Osteocyte (in vitro differentiated cells): ENCODE measurements around the gene C19orf12. TPM values are rescaled to one million over a fixed set of nuclear protein-coding genes. Genes with fewer than 3 reads are reported as not detected.

Source experiments
- DNase-seq: peaks from one replicate; pipeline ENCODE4 v3.0.0; 2021; ENCODE audit warnings: mixed read lengths; ENCODE audit not compliant: unreplicated experiment; ENCODE audit errors: extremely low spot score
- H3K27ac Mint-ChIP-seq: one replicate; pipeline ENCODE4 v1.8.0; 2021; ENCODE audit warnings: mild to moderate bottlenecking, mixed read lengths; ENCODE audit not compliant: unreplicated experiment
- H3K27me3 Mint-ChIP-seq: one replicate; pipeline ENCODE4 v1.8.0; 2021; ENCODE audit warnings: mixed read lengths; ENCODE audit not compliant: unreplicated experiment
- H3K36me3 Mint-ChIP-seq: one replicate; pipeline ENCODE4 v1.8.0; 2021; ENCODE audit warnings: mixed read lengths; ENCODE audit not compliant: unreplicated experiment
- H3K4me1 Mint-ChIP-seq: one replicate; pipeline ENCODE4 v1.8.0; 2021; ENCODE audit warnings: mixed read lengths; ENCODE audit not compliant: unreplicated experiment
- H3K4me3 Mint-ChIP-seq: one replicate; pipeline ENCODE4 v1.8.0; 2021; ENCODE audit warnings: mild to moderate bottlenecking, moderate library complexity, mixed read lengths; ENCODE audit not compliant: unreplicated experiment
- H3K9me3 Mint-ChIP-seq: one replicate; pipeline ENCODE4 v1.8.0; 2021; ENCODE audit warnings: mixed read lengths; ENCODE audit not compliant: unreplicated experiment
- CTCF ChIP-seq: fragments of 200-600 bp; sonication (generic); IDR thresholded peaks from 2 replicates; pipeline ENCODE4 v1.5.0; 2021; ENCODE audit warnings: antibody characterized with exemption, mild to moderate bottlenecking, moderate library complexity
- total RNA-seq: library from RNA; stranded (reverse); gene quantifications from 2 replicates; pipeline ENCODE4 v1.2.1, GENCODE V29; 2021

C19orf12 gene
- total RNA-seq, 1 donor from 2014 or later, result 42.7 TPM

DNA sequence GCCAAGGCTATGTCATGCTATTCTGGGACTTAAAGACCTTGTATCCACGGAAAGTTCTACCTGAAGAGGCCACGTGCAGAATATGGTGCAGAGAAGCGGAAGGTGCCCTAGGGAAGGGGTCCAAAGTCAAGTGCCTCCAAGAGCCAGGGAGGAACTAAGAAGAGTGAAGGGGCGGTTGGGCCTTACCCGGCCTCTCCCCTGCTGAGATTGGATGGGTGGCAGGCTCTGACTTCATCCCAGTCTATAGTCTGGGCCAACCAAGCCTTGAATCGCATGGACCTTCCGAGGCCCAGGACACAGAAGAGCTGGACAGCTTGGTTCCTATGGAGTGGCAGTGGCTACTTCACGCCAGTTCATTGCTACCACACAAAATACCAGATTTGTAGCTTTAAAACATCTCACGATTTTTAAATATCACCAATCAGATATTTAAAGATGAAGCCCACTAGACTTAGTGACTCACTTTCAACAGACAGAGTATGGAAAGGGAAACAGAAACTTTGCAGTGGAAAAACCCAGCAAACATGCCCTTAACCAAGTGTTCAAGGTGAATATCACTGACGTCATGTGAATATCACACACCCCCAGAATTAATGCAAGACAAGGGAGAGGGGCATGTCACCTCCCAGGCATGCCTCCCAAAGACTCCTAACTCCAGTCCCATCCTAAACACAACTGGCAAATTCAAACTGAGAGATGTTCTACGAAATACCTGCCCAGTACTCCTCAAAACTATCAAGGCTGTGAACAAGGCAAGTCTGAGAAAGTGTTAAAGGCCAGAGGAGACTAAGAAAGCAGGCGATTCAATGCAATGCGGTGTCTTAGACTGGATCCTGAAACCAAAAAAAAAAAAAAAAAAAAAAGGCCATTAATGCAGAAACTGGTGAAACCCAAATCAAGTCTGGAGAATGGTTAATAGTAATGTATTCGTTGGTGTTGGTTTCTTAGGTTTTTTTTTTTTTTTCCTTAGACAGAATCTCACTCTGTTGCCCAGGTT lies 10.2 kb downstream of the C19orf12 start:
- H3K27ac Mint-ChIP-seq, result no peak overlapping the region
- no peak for DNase-seq
- TF ChIP-seq CTCF, result no peak
- H3K36me3 Mint-ChIP-seq, result peaks cover 11% of the 10 kb centered on the region
- no peak overlapping the region for H3K4me3 Mint-ChIP-seq
- peaks cover 6% of the 10 kb centered on the region for H3K4me1 Mint-ChIP-seq
- no peaks in the 10 kb centered on the region for H3K9me3 Mint-ChIP-seq
- no peaks in the 10 kb centered on the region for H3K27me3 Mint-ChIP-seq

DNA sequence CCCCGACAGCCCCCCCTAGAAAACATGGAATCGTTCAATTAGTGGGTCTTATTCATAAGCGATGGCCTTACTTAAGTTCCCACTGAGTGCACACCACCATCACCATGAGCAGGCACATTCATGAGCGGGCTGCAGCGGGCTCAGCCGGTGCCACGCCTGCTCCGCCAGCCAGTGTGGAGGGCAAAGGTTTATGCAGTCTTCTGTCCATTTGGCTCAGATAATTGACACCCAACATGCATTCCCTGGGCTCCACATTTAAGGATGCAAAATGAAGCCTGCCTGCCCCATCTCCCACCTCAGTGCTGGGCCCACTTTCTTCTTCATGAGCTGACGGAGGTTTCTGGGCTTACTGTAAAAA lies 12.1 kb downstream of the C19orf12 start:
- TF ChIP-seq CTCF, result no peak
- H3K36me3 Mint-ChIP-seq, result peaks cover 11% of the 10 kb centered on the region
- no peak overlapping the region for H3K4me3 Mint-ChIP-seq
- H3K4me1 Mint-ChIP-seq, result no peaks in the 10 kb centered on the region
- no peaks in the 10 kb centered on the region for H3K9me3 Mint-ChIP-seq
- DNase-seq, result no peak
- H3K27ac Mint-ChIP-seq, result no peak overlapping the region
- no peaks in the 10 kb centered on the region for H3K27me3 Mint-ChIP-seq

- TF ChIP-seq CTCF, result no peak
- Mint-ChIP-seq H3K4me1 (no peaks in the 10 kb centered on the region), H3K27ac (no peak overlapping the region)
These were observed 12.7 kb downstream of the C19orf12 start for GRCh38 chr19:29702161-29702962.

DNA sequence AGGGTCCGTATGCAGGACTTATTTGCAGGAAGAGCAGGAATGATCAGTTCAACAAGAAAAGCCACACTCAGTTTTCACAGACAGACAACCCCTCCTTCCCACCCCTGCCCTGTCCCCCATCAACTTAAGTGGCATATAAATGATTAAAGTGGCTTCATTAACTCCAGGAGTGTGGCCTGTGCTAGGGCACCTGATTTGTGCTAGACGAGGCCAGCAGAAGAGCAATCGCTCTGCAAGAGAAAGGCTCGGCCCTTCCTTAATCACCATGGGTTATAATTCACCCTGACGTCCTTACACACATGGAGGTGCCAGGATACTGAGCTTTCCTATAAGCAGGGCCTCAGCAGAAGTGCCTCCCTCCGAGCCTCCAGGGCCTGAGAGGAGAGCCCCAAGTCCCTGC lies 14.6 kb downstream of the C19orf12 start:
- no peak for DNase-seq
- H3K27me3 Mint-ChIP-seq, result no peaks in the 10 kb centered on the region
- H3K36me3 Mint-ChIP-seq, result peaks cover 11% of the 10 kb centered on the region
- no peak overlapping the region for H3K27ac Mint-ChIP-seq
- H3K4me1 Mint-ChIP-seq, result no peaks in the 10 kb centered on the region
- no peaks in the 10 kb centered on the region for H3K9me3 Mint-ChIP-seq
- H3K4me3 Mint-ChIP-seq, result no peak overlapping the region
- no peak for TF ChIP-seq CTCF

More at GRCh38 chr19:29702161-29702962, 12.7 kb downstream of the C19orf12 start:
- Mint-ChIP-seq H3K27me3 (no peaks in the 10 kb centered on the region), H3K36me3 (peaks cover 11% of the 10 kb centered on the region), H3K4me3 (no peak overlapping the region), H3K9me3 (no peaks in the 10 kb centered on the region)
- no peak for DNase-seq

DNA sequence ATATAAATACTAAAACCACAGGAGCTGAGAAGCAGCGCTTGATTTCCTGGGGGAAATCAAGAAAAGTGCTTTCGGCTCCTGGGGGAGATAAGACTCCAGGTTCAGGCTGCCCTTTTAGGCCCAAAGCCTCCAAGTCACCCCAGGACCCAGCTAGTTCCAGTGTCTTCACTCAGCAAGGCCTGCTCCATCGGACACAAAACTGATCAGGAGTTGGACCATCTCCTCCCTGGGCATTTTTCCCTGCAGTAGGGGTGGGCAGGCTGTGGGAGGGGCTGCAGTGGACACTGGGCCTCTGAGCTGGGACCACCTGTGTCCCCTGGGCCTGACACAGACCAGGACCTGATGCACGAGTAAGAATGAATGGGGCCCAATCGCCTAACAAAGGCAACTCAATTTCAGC lies 15.2 kb downstream of the C19orf12 start:
- no peaks in the 10 kb centered on the region for H3K27me3 Mint-ChIP-seq
- H3K4me1 Mint-ChIP-seq, result no peaks in the 10 kb centered on the region
- peaks cover 8% of the 10 kb centered on the region for H3K36me3 Mint-ChIP-seq
- H3K27ac Mint-ChIP-seq, result no peak overlapping the region
- no peak for TF ChIP-seq CTCF
- H3K4me3 Mint-ChIP-seq, result no peak overlapping the region
- H3K9me3 Mint-ChIP-seq, result no peaks in the 10 kb centered on the region
- DNase-seq, result no peak
